K562 (cell line): ENCODE results near the gene ADAT3.

Experiments used
- CBFA2T2 ChIP-seq: fragments of 450-650 bp; conservative IDR thresholded peaks from 2 replicates; pipeline ENCODE4 v1.6.1; 2017; ENCODE audit warnings: mild to moderate bottlenecking
- CTCF ChIP-seq, 3 experiments: IDR thresholded peaks in 2 of 3; conservative IDR thresholded peaks in 1 of 3; 2 replicates each; pipeline ENCODE4 v1.5.1; 2011 to 2012; ENCODE audit warnings: low read length in 3 of 3, mild to moderate bottlenecking in 3 of 3, control low read depth in 2 of 3, improper control_type of control experiment in 1 of 3, inconsistent platforms in 1 of 3, low read depth in 1 of 3, mixed read lengths in 1 of 3, moderate library complexity in 1 of 3; ENCODE audit not compliant: insufficient read depth in 2 of 3
- FOXA1 ChIP-seq: fragments of 450-650 bp; IDR thresholded peaks from 2 replicates; pipeline ENCODE4 v1.6.1; 2016; ENCODE audit warnings: mild to moderate bottlenecking, borderline replicate concordance
- FOXP4 ChIP-seq: sonication (generic); formaldehyde crosslinking; IDR thresholded peaks from 2 replicates; pipeline ENCODE4 v1.8.0; 2022; ENCODE audit warnings: mild to moderate bottlenecking, missing genetic modification reagents, borderline replicate concordance
- GATA2 ChIP-seq: sonication (generic); formaldehyde crosslinking; IDR thresholded peaks from 2 replicates; pipeline ENCODE4 v1.4.0; 2020; ENCODE audit warnings: mild to moderate bottlenecking, missing genetic modification reagents
- HNRNPL ChIP-seq: fragments of 200-400 bp; formaldehyde crosslinking; IDR thresholded peaks from 2 replicates; pipeline ENCODE4 v1.6.1; 2017; ENCODE audit warnings: low read depth, mild to moderate bottlenecking, low read length
- JUNB ChIP-seq: fragments of 450-650 bp; formaldehyde crosslinking; conservative IDR thresholded peaks from 2 replicates; pipeline ENCODE4 v1.4.0; 2020; ENCODE audit warnings: mild to moderate bottlenecking
- KDM4B ChIP-seq, 2 experiments: fragments of 450-650 bp in 1 of 2; sonication (generic) in 1 of 2; IDR thresholded peaks; 2 replicates each; pipeline ENCODE4 v1.6.1; 2016 to 2017; ENCODE audit warnings: borderline replicate concordance in 2 of 2, antibody characterized with exemption in 1 of 2, low read depth in 1 of 2, mild to moderate bottlenecking in 1 of 2
- MAFK ChIP-seq: IDR thresholded peaks from 2 replicates; pipeline ENCODE4 v1.6.1; 2011; ENCODE audit warnings: low read length, improper control_type of control experiment
- NCOA1 ChIP-seq: fragments of 450-650 bp; IDR thresholded peaks from 2 replicates; pipeline ENCODE4 v1.6.1; 2016; ENCODE audit warnings: low read depth
- NRF1 ChIP-seq, 2 experiments: fragments of 450-650 bp; IDR thresholded peaks in 1 of 2; conservative IDR thresholded peaks in 1 of 2; 2 replicates each; pipeline ENCODE4 v1.6.1; 2014; ENCODE audit warnings: mild to moderate bottlenecking in 2 of 2
- ZNF316 ChIP-seq: fragments of 450-650 bp; IDR thresholded peaks from 2 replicates; pipeline ENCODE4 v1.6.1; 2016
- ZSCAN32 ChIP-seq: fragments of 450-650 bp; formaldehyde crosslinking; IDR thresholded peaks from 2 replicates; pipeline ENCODE4 v1.4.0; 2020; ENCODE audit warnings: mild to moderate bottlenecking, moderate library complexity

GRCh38 chr19:1923319-1923718 lies 18.1 kb downstream of the ADAT3 start:
- TF ChIP-seq CTCF (IDR thresholded peaks at IDR 0.05 in 2 of 3, conservative IDR thresholded peaks at IDR 0.05 in 1 of 3; ENCODE audit: insufficient read depth in 2 of 3, low read depth in 1 of 3, low read length in 3 of 3) (no peak), HNRNPL (no peak), JUNB (CRISPR knock-in tag) (no peak), MAFK (no peak), ZNF316 (no peak), FOXA1 (no peak), NCOA1 (no peak), FOXP4 (CRISPR knock-in tag) (no peak), KDM4B (IDR thresholded peaks at IDR 0.05; ENCODE audit: borderline replicate concordance in 2 of 2, low read depth in 1 of 2) (no peak), ZSCAN32 (CRISPR knock-in tag) (no peak), GATA2 (CRISPR knock-in tag) (no peak), CBFA2T2 (no peak), NRF1 (conservative IDR thresholded peaks at IDR 0.05 in 1 of 2, IDR thresholded peaks at IDR 0.05 in 1 of 2) (no peak)
